GM15510 (cell line): ENCODE measurements around the gene DHX40.

Experiments used
- POLR2A ChIP-seq: IDR thresholded peaks from 3 replicates; pipeline ENCODE4 v1.6.1; 2011; ENCODE audit warnings: borderline replicate concordance; ENCODE audit not compliant: insufficient read length; ENCODE audit errors: extremely low read depth

Gene DHX40

GRCh38 chr17:59565171-59565958 is at the start of gene DHX40:
Gene DHX40 (plus strand): TSS chr17:59565610. CDS start chr17:59565672, 62 bp downstream.
- TF ChIP-seq POLR2A: peak; percentile 61

GRCh38 chr17:59516451-59516850 is 49.0 kb upstream of the DHX40 start:
- no peak for TF ChIP-seq POLR2A

- TF ChIP-seq POLR2A: no peak
These were observed 46.3 kb upstream of the DHX40 start for GRCh38 chr17:59519132-59519531.

GRCh38 chr17:59520251-59520650 is 45.2 kb upstream of the DHX40 start:
- TF ChIP-seq POLR2A: no peak

GRCh38 chr17:59521465-59522126 is 43.8 kb upstream of the DHX40 start:
- no peak for TF ChIP-seq POLR2A

GRCh38 chr17:59525668-59526067 is 39.7 kb upstream of the DHX40 start:
- no peak for TF ChIP-seq POLR2A

- TF ChIP-seq POLR2A: no peak
These were observed 39.0 kb upstream of the DHX40 start for GRCh38 chr17:59526451-59526850.

GRCh38 chr17:59527325-59527917 is 38.0 kb upstream of the DHX40 start:
- no peak for TF ChIP-seq POLR2A

- TF ChIP-seq POLR2A: no peak
These were observed 37.5 kb upstream of the DHX40 start for GRCh38 chr17:59527931-59528330.

GRCh38 chr17:59530531-59530930 is 34.9 kb upstream of the DHX40 start:
- no peak for TF ChIP-seq POLR2A

- no peak for TF ChIP-seq POLR2A
These were observed 31.7 kb upstream of the DHX40 start for GRCh38 chr17:59533694-59534093.

GRCh38 chr17:59534583-59534982 is 30.8 kb upstream of the DHX40 start:
- TF ChIP-seq POLR2A: no peak

GRCh38 chr17:59538195-59538909 is 27.1 kb upstream of the DHX40 start:
- TF ChIP-seq POLR2A: no peak

- no peak for TF ChIP-seq POLR2A
These were observed 22.3 kb upstream of the DHX40 start for GRCh38 chr17:59542960-59543635.

- no peak for TF ChIP-seq POLR2A
These were observed 19.5 kb upstream of the DHX40 start for GRCh38 chr17:59545942-59546341.

GRCh38 chr17:59547131-59547915 is 18.1 kb upstream of the DHX40 start:
- no peak for TF ChIP-seq POLR2A
